ENCODE measurements around the gene SNN. TPM values are rescaled to one million over a fixed set of nuclear protein-coding genes. Genes with fewer than 3 reads are reported as not detected.

SNN gene
- total RNA-seq, 1 donor from 2014 or later, result 31.2 TPM

GRCh38 chr16:11633113-11633512, 35.1 kb upstream of the SNN start:
- DNase-seq (ENCODE audit: low spot score), result no peak
- intact Hi-C loops (cut with DNase I), result no loop called here

- intact Hi-C loops (cut with DNase I), result no loop called here
- DNase-seq (ENCODE audit: low spot score), result no peak
Observed at GRCh38 chr16:11634312-11634711, 33.9 kb upstream of the SNN start.

- intact Hi-C loops (cut with DNase I), result no loop called here
- no peak for DNase-seq (ENCODE audit: low spot score)
Observed at GRCh38 chr16:11635113-11635652, 33.1 kb upstream of the SNN start.

- intact Hi-C loops (cut with DNase I), result no loop called here
- DNase-seq (ENCODE audit: low spot score), result no peak
Observed at GRCh38 chr16:11635679-11636171, 32.5 kb upstream of the SNN start.

- no peak for DNase-seq (ENCODE audit: low spot score)
- intact Hi-C loops (cut with DNase I), result no loop called here
Observed at GRCh38 chr16:11636172-11636721, 32.0 kb upstream of the SNN start.

- intact Hi-C loops (cut with DNase I), result no loop called here
- no peak for DNase-seq (ENCODE audit: low spot score)
Observed at GRCh38 chr16:11637320-11637719, 30.9 kb upstream of the SNN start.

- intact Hi-C loops (cut with DNase I), result no loop called here
- DNase-seq (ENCODE audit: low spot score), result no peak
Observed at GRCh38 chr16:11638140-11638539, 30.1 kb upstream of the SNN start.

GRCh38 chr16:11639008-11639562, 29.2 kb upstream of the SNN start:
- intact Hi-C loops (cut with DNase I), result no loop called here
- no peak for DNase-seq (ENCODE audit: low spot score)

GRCh38 chr16:11639925-11640899, 28.0 kb upstream of the SNN start:
- peak; percentile 89 for DNase-seq (ENCODE audit: low spot score)
- intact Hi-C loops (cut with DNase I), result loop anchor here (5.0 to 10.0 kb wide), 4 partner anchors 53 to 675 kb away; partner anchors contain the start of gene LITAF

- DNase-seq (ENCODE audit: low spot score), result no peak
Observed at GRCh38 chr16:11640987-11641817, 27.1 kb upstream of the SNN start.

GRCh38 chr16:11642765-11643116, 25.5 kb upstream of the SNN start:
- intact Hi-C loops (cut with DNase I), result loop anchor here (5.0 to 10.0 kb wide), 4 partner anchors 55 to 678 kb away; partner anchors contain the start of gene LITAF
- DNase-seq (ENCODE audit: low spot score), result no peak

More at GRCh38 chr16:11640987-11641817, 27.1 kb upstream of the SNN start:
- intact Hi-C loops (cut with DNase I), result loop anchor here (5.0 to 10.0 kb wide), 4 partner anchors 54 to 676 kb away; partner anchors contain the start of gene LITAF

- no peak for DNase-seq (ENCODE audit: low spot score)
- intact Hi-C loops (cut with DNase I), result loop anchor here (10.0 kb wide), 1 partner anchor 684 kb away; no protein-coding TSS in a partner anchor
Observed at GRCh38 chr16:11649276-11649675, 19.0 kb upstream of the SNN start.

- peak; percentile 50 for DNase-seq (ENCODE audit: low spot score)
- intact Hi-C loops (cut with DNase I), result no loop called here
Observed at GRCh38 chr16:11650641-11651591, 17.3 kb upstream of the SNN start.

GRCh38 chr16:11651796-11652195, 16.5 kb upstream of the SNN start:
- intact Hi-C loops (cut with DNase I), result no loop called here
- no peak for DNase-seq (ENCODE audit: low spot score)

- DNase-seq (ENCODE audit: low spot score), result peak; percentile 46
- intact Hi-C loops (cut with DNase I), result no loop called here
Observed at GRCh38 chr16:11655655-11656054, 12.6 kb upstream of the SNN start.

GRCh38 chr16:11657556-11657955, 10.7 kb upstream of the SNN start:
- intact Hi-C loops (cut with DNase I), result no loop called here
- DNase-seq (ENCODE audit: low spot score), result peak; percentile 17

- peak; percentile 62 for DNase-seq (ENCODE audit: low spot score)
- intact Hi-C loops (cut with DNase I), result no loop called here
Observed at GRCh38 chr16:11658896-11659708, 9.2 kb upstream of the SNN start.

Data from cardiac septum (tissue), 1 donor.